T47D (cell line): Measurements from ENCODE around the gene CACNA2D1.

Experiments
- DNase-seq, 2 experiments: peaks; one replicate each; pipeline versions ENCODE4 v3.0.0 to v3.0.0-alpha.2; 2011 to 2012; ENCODE audit warnings: low read depth in 1 of 2, low spot score in 1 of 2
- JUND ChIP-seq: IDR thresholded peaks from 2 replicates; pipeline ENCODE4 v1.6.1; 2012; ENCODE audit warnings: low read depth
- in situ Hi-C: cut with HindIII; loops from 2 replicates; pipeline ENCODE4 v1.10.0; 2016; ENCODE audit warnings: low sequenced_read_pairs, low pct_unique_long_range_greater_than_20kb

Gene CACNA2D1

GRCh38 chr7:81903115-81903514 is 540.5 kb downstream of the CACNA2D1 start:
- TF ChIP-seq JUND = no peak
- in situ Hi-C loops = no loop called here
- DNase-seq = no peak

GRCh38 chr7:81902536-81902935 is 541.0 kb downstream of the CACNA2D1 start:
- DNase-seq = no peak
- in situ Hi-C loops = no loop called here
- TF ChIP-seq JUND = no peak
